ENCODE results near the gene GSC. TPM values are rescaled to one million over a fixed set of nuclear protein-coding genes. Genes with fewer than 3 reads are reported as not detected.
"Not testable (repeated sequence)": the region's sequence is repeated elsewhere in the genome, so short reads cannot be mapped to it uniquely, and the experiment has no call there.

Gene GSC
- total RNA-seq, 1 experiment from 2014 or later, result not detected

GRCh38 chr14:94728950-94729349 is 41.0 kb downstream of the GSC start:
- H3K4me1 Mint-ChIP-seq (ENCODE audit: low read depth, unreplicated experiment), result no peaks in the 10 kb centered on the region
- no peak overlapping the region for H3K4me3 Mint-ChIP-seq (ENCODE audit: unreplicated experiment)
- Histone ChIP-seq H3K36me3 (ENCODE audit: control insufficient read depth, insufficient read depth, low read length) (no peaks in the 10 kb centered on the region), H3K4me1 (no peaks in the 10 kb centered on the region), H3K27me3 (replicated peaks; ENCODE audit: control insufficient read depth, insufficient read depth, low read length) (no peaks in the 10 kb centered on the region), H3K4me3 (ENCODE audit: low read depth, low read length) (no peak overlapping the region), H3K9me3 (no peaks in the 10 kb centered on the region)
- TF ChIP-seq CTCF (IDR thresholded peaks at IDR 0.05; ENCODE audit: insufficient read depth in 1 of 2, low read depth in 1 of 2, low read length in 1 of 2, severe bottlenecking in 1 of 2, unreplicated experiment in 1 of 2), result no peak
- peaks cover 8% of the 10 kb centered on the region for H3K27me3 Mint-ChIP-seq (ENCODE audit: insufficient read depth, unreplicated experiment)
- H3K9me3 Mint-ChIP-seq (ENCODE audit: unreplicated experiment), result no peaks in the 10 kb centered on the region
- no peak for DNase-seq
- H3K27ac Mint-ChIP-seq (ENCODE audit: unreplicated experiment), result no peak overlapping the region
- no peaks in the 10 kb centered on the region for H3K36me3 Mint-ChIP-seq (ENCODE audit: insufficient read depth, unreplicated experiment)
- no TSS peak for BruUV-seq (replicated peaks)
- CTCF ChIA-PET, result interaction anchor here (0.5 kb wide), 1 partner anchor 41 kb away, joined by 4 read pairs; the partner anchor contains the start of gene GSC
- POLR2A ChIA-PET, result no interaction called here
- intact Hi-C loops (cut with micrococcal nuclease; ENCODE audit: unreplicated experiment), result no loop called here

GRCh38 chr14:94728440-94728839 is 41.5 kb downstream of the GSC start:
- H3K36me3 ChIP-seq (ENCODE audit: control insufficient read depth, insufficient read depth, low read length); H3K27me3 ChIP-seq (replicated peaks; ENCODE audit: control insufficient read depth, insufficient read depth, low read length); H3K4me3 ChIP-seq (ENCODE audit: low read depth, low read length); POLR2A ChIA-PET; BruUV-seq (replicated peaks); H3K9me3 ChIP-seq; H3K4me1 ChIP-seq; H3K4me1 Mint-ChIP-seq (ENCODE audit: low read depth, unreplicated experiment); CTCF ChIA-PET; H3K9me3 Mint-ChIP-seq (ENCODE audit: unreplicated experiment); H3K4me3 Mint-ChIP-seq (ENCODE audit: unreplicated experiment); H3K27ac Mint-ChIP-seq (ENCODE audit: unreplicated experiment); DNase-seq; H3K36me3 Mint-ChIP-seq (ENCODE audit: insufficient read depth, unreplicated experiment); intact Hi-C loops (cut with micrococcal nuclease; ENCODE audit: unreplicated experiment): not testable (repeated sequence)
- H3K27me3 Mint-ChIP-seq (ENCODE audit: insufficient read depth, unreplicated experiment), result peaks cover 11% of the 10 kb centered on the region

GRCh38 chr14:94726649-94727048 is 43.3 kb downstream of the GSC start:
- H3K9me3 ChIP-seq; POLR2A ChIA-PET; H3K36me3 Mint-ChIP-seq (ENCODE audit: insufficient read depth, unreplicated experiment); H3K9me3 Mint-ChIP-seq (ENCODE audit: unreplicated experiment); H3K27me3 ChIP-seq (replicated peaks; ENCODE audit: control insufficient read depth, insufficient read depth, low read length); H3K4me3 ChIP-seq (ENCODE audit: low read depth, low read length); H3K4me3 Mint-ChIP-seq (ENCODE audit: unreplicated experiment); H3K27ac Mint-ChIP-seq (ENCODE audit: unreplicated experiment); BruUV-seq (replicated peaks); DNase-seq; H3K4me1 ChIP-seq; CTCF ChIA-PET; H3K36me3 ChIP-seq (ENCODE audit: control insufficient read depth, insufficient read depth, low read length); H3K4me1 Mint-ChIP-seq (ENCODE audit: low read depth, unreplicated experiment); intact Hi-C loops (cut with micrococcal nuclease; ENCODE audit: unreplicated experiment): not testable (repeated sequence)
- peaks cover 11% of the 10 kb centered on the region for H3K27me3 Mint-ChIP-seq (ENCODE audit: insufficient read depth, unreplicated experiment)

GRCh38 chr14:94724993-94725392 is 44.9 kb downstream of the GSC start:
- Histone ChIP-seq H3K4me3 (ENCODE audit: low read depth, low read length) (no peak overlapping the region), H3K36me3 (ENCODE audit: control insufficient read depth, insufficient read depth, low read length) (no peaks in the 10 kb centered on the region), H3K4me1 (no peaks in the 10 kb centered on the region), H3K27me3 (replicated peaks; ENCODE audit: control insufficient read depth, insufficient read depth, low read length) (no peaks in the 10 kb centered on the region), H3K9me3 (no peaks in the 10 kb centered on the region)
- no peak for DNase-seq
- intact Hi-C loops (cut with micrococcal nuclease; ENCODE audit: unreplicated experiment), result no loop called here
- peaks cover 6% of the 10 kb centered on the region for H3K27me3 Mint-ChIP-seq (ENCODE audit: insufficient read depth, unreplicated experiment)
- H3K9me3 Mint-ChIP-seq (ENCODE audit: unreplicated experiment), result no peaks in the 10 kb centered on the region
- BruUV-seq (replicated peaks), result no TSS peak
- H3K4me1 Mint-ChIP-seq (ENCODE audit: low read depth, unreplicated experiment), result no peaks in the 10 kb centered on the region
- POLR2A ChIA-PET, result no interaction called here
- CTCF ChIA-PET, result no interaction called here
- no peaks in the 10 kb centered on the region for H3K36me3 Mint-ChIP-seq (ENCODE audit: insufficient read depth, unreplicated experiment)
- TF ChIP-seq CTCF (IDR thresholded peaks at IDR 0.05; ENCODE audit: insufficient read depth in 1 of 2, low read depth in 1 of 2, low read length in 1 of 2, severe bottlenecking in 1 of 2, unreplicated experiment in 1 of 2), result no peak
- H3K4me3 Mint-ChIP-seq (ENCODE audit: unreplicated experiment), result no peak overlapping the region
- no peak overlapping the region for H3K27ac Mint-ChIP-seq (ENCODE audit: unreplicated experiment)

Measured in Caco-2 (cell line).